HG03064 (cell line): ENCODE data around the gene MED16.

Experiments used
- ATAC-seq: cut with Tn5 transposase; IDR thresholded peaks from one replicate; pipeline ENCODE4 v1.9.1; 2021; ENCODE audit warnings: low read depth; ENCODE audit not compliant: unreplicated experiment

Gene MED16

DNA sequence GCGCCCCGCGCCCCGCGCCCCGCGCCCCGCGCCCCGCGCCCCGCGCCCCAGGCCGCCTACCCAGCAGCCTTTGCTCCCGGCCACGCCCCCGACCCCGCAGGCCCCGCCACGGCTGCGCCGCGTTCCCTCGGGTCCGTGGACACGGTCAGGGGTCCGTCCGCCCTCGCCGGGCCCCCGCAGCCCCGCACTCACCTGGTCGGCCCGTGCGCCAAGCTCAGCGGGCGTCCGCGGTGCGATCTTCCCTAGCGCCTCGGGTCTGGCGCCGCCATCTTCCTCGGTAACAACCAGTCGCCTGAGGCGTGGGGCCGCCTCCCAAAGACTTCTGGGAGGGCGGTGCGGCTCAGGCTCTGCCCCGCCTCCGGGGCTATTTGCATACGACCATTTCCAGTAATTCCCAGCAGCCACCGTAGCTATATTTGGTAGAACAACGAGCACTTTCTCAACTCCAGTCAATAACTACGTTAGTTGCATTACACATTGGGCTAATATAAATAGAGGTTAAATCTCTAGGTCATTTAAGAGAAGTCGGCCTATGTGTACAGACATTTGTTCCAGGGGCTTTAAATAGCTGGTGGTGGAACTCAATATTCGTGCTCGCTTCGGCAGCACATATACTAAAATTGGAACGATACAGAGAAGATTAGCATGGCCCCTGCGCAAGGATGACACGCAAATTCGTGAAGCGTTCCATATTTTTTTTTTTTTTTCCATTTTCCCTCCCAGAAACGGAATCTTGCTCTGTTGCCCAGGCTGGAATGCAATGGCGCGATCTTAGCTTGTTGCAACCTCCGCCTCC lies at the start of gene MED16, which contains the start of gene RNU6-9:
MED16 (minus strand) TSS at position 294 of the 796 bp plus-strand sequence. CDS start 2,056 bp downstream, outside the sequence.
RNU6-9 (plus strand) TSS at position 591 of the 796 bp plus-strand sequence.
- peak; percentile 76 for ATAC-seq

DNA sequence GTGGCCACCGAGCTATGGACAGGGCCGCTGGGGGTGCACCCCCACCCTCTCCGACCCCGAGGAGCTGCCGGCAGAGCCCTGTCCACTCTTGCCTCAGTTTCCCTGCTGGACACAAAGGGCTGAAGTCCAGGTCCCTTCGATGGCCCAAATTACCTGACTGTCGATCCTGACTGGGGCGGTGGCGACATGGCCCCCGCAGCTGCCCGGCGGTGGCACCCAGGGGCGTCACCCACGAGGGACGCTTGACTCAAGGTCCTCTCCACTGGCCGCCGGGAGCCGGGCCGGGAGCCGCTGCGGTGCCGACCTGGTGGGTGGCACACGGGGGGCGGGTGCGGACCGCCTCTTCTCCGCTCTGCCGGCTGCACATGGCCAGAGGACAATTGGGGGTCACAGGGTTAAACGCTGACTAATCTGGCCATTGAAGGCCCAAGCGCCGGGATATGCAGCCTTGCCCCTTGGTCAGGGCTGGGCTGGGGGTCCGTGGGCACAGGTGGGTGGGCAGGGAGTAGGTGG lies 49.2 kb upstream of the MED16 start:
- ATAC-seq, result no peak

DNA sequence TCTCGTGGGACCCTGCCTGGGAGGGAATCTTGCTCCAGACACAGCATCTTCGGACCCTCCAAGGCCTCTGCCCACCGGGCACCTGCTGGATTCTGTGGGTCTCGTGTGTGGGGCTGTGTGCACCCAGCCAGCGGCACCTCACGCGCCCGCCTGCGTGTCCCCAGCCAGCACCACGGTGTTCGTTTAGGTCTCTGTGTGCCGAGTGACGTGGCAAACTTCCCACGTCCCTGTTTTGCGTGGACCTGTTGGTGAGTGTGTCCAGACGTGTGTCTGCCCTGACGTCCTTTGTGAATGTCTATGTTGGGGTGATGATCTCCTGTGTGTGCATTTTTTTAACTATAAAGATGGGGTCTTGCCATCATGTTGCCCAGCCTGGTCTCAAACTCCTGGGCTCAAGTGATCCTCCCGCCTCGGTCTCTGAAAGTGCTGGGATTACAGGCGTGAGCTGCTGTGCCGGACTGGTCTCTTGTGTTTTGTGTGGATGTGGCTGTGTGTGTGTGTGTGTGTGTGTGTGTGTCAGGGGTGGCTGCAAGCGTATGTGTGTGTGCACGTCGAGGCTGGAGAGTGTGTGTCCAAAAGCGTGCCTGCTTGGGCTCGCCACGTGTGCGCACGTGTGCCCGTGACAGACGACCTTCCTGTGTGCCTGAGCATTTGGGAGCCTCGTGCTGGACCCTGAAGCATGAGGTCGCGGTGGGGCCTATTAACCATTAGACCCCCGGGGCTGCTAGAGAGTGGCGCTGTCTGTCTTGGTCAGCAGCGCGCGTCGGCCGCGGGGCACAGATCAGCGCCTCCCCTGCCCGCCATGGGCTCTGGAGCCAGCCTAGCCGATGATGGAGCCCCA lies 48.5 kb upstream of the MED16 start:
- ATAC-seq, result no peak

DNA sequence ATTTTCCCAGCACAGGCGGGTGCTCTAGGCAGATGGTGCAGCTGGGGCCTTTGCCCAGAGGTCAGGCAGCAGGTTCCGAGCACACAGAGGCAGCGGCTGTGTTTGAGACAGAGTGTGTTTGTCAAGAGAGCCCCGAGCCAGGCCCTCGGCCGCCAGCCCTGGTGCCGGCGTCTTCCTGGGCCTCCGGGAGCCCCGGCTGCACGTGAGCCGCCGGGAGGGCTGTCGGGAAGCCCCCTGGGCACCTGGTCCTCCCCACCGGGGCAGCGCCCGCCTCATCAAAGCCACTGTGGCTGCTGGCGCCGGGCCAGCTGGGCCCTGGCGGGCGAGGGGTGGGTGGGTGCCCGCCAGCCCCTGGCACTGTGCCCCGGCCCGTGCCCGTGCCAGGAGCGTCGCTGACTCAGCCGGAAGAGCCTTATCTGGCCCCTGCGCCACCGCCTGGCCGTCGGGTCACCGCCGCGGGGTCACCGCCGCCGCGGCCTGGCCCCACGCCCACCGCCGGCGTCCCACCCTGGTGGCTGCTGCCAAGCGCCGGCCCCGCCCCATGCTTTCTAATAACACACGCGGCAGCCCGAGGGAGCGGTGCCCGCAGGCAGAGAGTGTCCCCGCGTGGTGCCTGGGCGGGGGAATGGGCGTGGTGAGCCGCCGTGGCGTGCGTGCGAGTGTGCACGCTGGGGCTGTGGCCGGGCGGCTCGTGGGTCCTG lies 47.8 kb upstream of the MED16 start:
- ATAC-seq, result peak; percentile 52

GRCh38 chr19:939922-940321 lies 46.9 kb upstream of the MED16 start:
- ATAC-seq, result no peak

GRCh38 chr19:939439-939838 lies 46.5 kb upstream of the MED16 start:
- no peak for ATAC-seq

- ATAC-seq, result no peak
These were observed 45.4 kb upstream of the MED16 start for GRCh38 chr19:938233-938923.

- ATAC-seq, result no peak
These were observed 44.3 kb upstream of the MED16 start for GRCh38 chr19:937259-937694.

- no peak for ATAC-seq
These were observed 43.2 kb upstream of the MED16 start for GRCh38 chr19:936175-936546.

GRCh38 chr19:934865-935479 lies 42.0 kb upstream of the MED16 start:
- ATAC-seq, result no peak

DNA sequence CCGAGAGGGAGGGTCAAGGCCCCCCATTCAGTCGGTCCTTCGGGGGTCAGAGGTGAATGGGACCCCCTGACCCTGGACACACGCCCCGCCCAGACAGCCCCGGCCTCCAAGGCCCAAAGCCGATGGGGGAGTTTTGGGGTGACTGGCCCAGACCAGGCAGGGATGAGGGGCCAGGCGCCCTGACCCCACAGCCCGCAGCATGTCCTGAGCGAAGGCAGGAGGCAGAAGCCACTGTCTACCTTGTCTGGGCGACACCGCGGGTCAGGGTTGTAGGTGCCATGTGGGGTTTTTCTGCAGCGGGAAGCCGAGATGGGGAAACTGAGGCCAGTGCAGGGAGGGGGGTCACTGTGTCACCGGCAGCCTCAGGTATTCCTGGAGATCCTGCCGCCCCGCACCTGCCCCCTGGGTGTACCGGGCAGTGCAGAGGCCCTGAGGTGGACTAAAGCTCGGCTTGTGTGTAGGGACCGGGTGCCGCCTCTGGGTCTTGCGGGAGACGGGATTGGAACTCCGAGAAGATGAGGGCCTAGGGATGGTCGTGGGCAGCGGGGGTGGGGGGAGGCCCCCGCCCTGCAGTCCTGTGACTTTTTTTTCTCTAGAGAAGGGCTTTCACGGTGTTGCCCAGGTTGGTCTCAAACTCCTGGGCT lies 41.3 kb upstream of the MED16 start:
- no peak for ATAC-seq

DNA sequence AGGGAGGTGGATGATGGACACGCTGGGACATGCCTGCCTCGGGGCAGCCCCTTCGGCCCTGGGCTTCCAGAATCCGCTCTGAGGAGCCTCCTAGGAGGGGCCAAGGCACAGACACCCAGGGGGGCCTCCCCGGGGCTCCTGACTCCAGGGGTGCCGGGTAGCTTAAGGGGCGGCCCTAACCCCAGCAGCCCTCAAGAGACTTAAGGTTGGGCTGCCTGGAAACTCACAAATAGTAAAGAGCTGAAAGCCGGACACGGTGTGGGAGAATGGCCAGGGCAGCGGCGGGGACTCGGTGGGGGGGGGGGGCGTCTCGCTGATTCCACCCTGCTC lies 40.5 kb upstream of the MED16 start:
- ATAC-seq, result no peak

GRCh38 chr19:932648-933552 lies 39.9 kb upstream of the MED16 start:
- no peak for ATAC-seq

GRCh38 chr19:931860-932647 lies 39.1 kb upstream of the MED16 start:
- ATAC-seq, result no peak

- no peak for ATAC-seq
These were observed 36.9 kb upstream of the MED16 start for GRCh38 chr19:929891-930258.

- ATAC-seq, result no peak
These were observed 36.4 kb upstream of the MED16 start for GRCh38 chr19:929203-929890.
